ENCODE data around the gene SLC35B3.

DNA sequence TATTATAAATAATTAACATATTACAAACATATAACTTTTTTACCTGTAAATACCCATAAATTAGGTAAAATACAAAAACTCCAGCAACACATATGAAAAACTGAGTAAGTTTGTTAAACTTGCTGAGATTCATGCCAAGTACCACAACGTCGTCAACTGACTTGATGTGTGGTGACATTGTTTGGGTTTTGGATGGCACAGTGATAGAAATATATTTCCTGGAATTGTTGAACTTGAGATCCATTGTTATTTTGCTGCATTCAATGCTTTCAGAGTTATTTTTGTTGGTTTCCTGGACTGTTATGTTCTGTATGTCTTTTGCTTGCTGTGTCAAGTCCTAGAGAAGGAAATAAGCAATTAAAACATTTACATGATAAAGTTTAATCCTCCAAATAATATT, 5.5 kb downstream of the SLC35B3 start:
- no peak for TF ChIP-seq EZH2 (IDR thresholded peaks at IDR 0.05; ENCODE audit: insufficient read depth, poor library complexity, severe bottlenecking)
- no peak for TF ChIP-seq EZH2phosphoT487 (IDR thresholded peaks at IDR 0.05; ENCODE audit: insufficient read depth, low read depth)

Measured in GM23248 (cell line).